A673 (cell line): ENCODE data around the gene PDE9A.

Experiments used
- EZH2 ChIP-seq: fragments of 200-600 bp; sonication (generic); IDR thresholded peaks from 2 replicates; pipeline ENCODE4 v1.6.1; 2017; ENCODE audit warnings: borderline replicate concordance, low read depth, mild to moderate bottlenecking, mixed read lengths, antibody characterized with exemption, low read length; ENCODE audit not compliant: poor library complexity, severe bottlenecking
- TF ChIP-seq, protein P1 (sequence below): fragments of 300-800, 200-600 bp; sonication (generic); conservative IDR thresholded peaks from 2 replicates; pipeline ENCODE4 v1.5.1; 2017; ENCODE audit warnings: low read depth, mild to moderate bottlenecking, antibody characterized with exemption, low read length, moderate library complexity, mixed read lengths

DNA sequence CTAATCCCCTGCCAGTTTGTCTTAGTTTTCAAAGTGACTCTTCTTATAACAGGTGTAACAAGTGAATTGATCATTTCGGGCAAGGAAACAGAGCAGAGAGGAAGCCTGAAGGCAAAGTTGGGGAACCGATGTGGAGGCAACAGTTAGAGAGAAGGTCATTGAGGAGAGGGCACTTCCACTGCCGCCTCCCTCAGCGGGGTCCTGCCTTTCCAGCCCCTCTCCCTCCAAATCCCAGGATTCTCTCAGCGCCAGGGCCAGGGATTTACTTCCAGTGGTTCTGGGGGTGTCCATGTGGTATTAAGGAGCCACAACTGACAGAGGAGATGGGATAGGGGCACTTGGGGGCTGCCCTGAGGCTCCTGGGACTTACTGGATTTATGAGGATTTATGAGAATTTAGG lies 39.7 kb upstream of the PDE9A start:
- TF ChIP-seq, protein P1, sequence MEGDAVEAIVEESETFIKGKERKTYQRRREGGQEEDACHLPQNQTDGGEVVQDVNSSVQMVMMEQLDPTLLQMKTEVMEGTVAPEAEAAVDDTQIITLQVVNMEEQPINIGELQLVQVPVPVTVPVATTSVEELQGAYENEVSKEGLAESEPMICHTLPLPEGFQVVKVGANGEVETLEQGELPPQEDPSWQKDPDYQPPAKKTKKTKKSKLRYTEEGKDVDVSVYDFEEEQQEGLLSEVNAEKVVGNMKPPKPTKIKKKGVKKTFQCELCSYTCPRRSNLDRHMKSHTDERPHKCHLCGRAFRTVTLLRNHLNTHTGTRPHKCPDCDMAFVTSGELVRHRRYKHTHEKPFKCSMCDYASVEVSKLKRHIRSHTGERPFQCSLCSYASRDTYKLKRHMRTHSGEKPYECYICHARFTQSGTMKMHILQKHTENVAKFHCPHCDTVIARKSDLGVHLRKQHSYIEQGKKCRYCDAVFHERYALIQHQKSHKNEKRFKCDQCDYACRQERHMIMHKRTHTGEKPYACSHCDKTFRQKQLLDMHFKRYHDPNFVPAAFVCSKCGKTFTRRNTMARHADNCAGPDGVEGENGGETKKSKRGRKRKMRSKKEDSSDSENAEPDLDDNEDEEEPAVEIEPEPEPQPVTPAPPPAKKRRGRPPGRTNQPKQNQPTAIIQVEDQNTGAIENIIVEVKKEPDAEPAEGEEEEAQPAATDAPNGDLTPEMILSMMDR: no peak
- TF ChIP-seq EZH2: no peak
